NK-92 (cell line): ENCODE measurements around the gene GGACT.
"Not testable (repeated sequence)": the region's sequence is repeated elsewhere in the genome, so short reads cannot be mapped to it uniquely, and the experiment has no call there.

Experiments
- DNase-seq: peaks from one replicate; lab custom pipeline; 2025; ENCODE audit not compliant: unreplicated experiment; lab: John Stamatoyannopoulos, UW

GGACT gene

DNA sequence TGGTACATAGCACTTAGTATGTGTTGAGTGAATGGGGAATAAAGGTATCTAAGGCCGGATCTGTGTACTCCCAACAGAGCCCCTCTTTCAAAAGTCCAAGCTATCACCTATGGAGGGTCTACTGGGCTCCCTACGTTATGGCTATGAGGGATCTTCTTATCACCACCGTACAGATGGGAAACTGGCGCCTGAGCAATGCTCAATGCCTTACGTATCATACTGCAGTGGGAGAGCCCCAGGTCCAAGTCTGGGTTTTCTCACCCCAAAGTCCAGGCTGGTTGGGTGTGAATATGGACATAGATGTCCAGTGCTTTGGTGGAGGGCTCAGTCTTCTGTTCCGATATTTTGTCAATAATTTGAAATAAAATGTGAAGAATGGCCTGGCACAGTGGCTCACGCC lies 13.1 kb upstream of the GGACT start:
- no peak for DNase-seq

DNA sequence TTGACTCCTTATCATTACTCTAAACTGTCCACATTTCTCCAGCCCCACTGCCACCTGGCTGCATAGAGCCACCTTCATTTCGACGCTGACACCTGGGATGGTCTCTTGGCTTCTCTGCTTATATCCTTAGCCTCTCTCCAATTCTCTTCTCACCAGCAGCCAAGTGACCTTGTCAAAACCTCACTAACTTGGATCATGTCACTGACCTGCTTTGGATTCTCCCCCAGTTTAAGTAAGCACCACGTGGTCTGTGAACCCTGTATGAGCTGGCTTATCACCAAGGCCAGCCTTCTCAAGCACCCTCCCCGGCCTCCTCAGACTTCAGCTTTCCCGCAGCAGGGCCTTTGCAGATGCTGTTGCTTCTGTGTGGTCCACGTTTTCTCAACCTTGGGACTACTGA lies 12.3 kb upstream of the GGACT start:
- no peak for DNase-seq

DNA sequence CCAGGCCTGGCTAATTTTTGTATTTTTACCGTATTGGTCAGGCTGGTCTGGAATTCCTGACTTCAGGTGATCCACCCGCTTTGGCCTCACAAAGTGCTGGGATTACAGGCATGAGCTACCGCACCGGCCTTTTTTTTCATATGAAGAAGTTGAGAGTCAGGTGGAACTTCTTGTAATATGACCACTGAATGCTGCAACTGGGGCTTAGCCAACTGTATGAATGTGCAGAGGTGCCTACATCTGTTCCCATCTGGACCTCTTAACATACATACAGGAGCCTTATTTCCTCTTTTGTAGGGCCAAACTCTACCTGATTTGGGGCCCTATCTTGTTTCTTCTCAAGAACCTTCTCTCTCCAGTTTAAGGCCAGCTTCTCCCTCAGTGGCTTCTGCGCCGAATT lies 11.9 kb upstream of the GGACT start:
- no peak for DNase-seq

DNA sequence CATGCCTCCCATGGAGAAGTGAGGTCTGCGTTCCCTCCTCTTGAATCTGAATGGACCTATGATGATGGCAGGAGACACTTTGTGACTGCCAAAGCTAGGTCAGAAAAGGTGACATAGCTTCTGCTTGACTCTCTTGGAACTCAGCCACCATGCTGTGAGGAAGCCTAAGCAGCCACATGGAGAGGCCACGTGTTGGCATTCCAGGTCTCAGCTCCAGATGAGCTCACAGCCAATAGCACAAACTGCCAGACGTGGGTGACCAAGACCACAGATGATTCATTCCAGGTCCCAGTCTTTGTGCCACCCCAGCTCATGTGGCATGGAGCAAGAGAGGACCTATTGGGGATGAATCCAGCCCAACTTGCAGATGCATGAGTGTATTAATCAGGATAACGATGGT lies 8.7 kb upstream of the GGACT start:
- no peak for DNase-seq

DNA sequence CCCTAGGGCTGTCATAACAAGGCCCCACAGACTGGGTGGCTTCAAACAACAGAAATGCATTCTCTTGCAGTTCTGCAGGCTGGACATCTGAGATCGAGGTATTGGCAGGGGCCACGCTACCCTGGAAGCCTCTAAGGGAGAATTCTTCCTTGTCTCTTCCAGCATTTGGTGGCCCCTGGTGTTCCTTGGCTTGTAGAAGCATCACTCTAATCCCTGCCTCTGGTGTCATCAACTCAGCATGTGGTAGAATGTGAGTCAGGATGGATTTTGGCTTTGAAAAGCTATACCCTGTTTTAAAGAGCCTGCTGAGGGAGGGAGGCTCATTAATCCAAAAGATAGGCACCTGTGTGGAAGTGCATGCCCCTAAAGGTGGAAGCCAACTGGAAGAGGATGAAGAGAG lies 7.9 kb upstream of the GGACT start:
- DNase-seq, result no peak

DNA sequence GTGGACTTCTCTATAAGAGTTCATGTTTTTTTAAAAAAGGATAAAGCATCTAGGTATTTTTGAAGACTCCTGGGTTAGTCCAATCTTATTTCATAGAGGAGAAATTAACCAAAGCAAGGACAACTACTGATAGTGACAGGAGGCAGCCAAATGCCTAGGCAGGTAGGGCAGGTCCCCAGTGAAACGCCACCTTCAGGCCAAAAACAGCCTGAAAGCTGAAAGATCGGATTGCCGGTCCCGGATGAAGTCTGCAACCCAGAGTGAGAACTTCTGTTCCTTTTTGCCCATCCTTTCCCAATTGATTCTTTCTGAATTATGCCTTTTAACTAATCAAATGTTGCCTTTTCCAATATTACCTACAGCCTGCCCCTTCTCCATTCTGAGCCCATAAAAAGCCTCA lies 6.1 kb upstream of the GGACT start:
- no peak for DNase-seq

DNA sequence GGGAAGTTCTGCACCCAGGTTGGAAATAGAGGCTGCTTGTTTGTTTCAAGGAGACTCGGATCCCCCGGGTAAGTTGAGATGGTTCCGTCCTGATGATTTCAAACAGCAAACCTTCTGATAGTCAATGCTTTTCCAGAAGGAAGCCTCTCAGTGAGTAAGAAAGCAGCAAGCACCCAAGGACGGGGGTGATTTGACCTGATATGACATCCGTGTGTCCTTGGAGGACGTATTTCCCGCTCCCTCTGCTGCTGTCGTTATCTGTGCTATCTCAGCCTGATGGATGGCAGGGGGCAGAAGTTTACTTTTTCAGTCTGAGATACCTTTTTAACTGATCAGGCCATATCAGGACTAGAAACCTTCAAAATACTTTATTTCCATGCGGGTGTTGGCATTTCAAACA lies 5.7 kb upstream of the GGACT start:
- no peak for DNase-seq

DNA sequence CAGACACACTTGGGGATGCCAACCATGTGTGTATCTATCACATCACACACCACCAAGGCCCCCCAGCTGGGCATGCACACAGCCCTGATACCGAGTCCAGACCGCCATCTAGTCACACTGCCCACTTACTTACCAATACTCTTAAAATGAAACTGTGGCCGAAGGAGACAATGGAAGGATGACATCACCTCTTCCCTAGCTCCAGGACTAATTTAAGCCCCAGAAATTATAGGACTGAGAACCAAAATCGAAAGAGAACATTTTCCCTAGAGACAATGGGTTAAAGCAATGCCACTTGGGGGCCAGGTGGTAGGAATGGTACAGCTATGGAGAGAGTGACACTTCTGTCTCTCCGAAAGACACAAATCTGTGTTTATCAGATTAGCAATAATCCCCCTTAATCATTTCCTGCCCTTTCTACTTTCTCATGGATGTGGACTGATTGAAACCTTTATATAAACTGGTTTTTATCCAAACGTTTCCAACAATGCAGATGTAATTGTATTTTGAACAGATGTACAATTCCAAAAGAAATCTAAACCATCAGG lies 663 bp upstream of the GGACT start:
- DNase-seq, result no peak

DNA sequence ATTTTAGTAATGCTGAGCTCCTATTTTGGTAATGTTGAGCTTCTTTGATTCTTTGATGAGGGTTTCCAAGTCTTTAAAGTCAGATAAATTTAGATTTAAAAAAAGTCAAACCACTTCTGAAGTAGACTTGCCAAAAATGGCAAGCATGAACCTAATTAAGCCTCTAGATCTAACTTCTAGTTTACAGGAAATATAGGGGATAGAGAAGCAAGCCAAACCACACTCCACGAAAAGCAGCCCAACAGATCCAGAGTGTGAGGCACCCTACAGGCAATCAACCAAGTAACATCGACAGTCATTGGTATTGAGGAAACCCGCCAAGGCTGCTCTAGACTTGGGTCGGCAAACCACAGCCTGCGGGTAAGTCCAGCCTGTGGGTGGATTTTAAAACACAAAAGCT lies 3.7 kb downstream of the GGACT start:
- DNase-seq, result no peak

DNA sequence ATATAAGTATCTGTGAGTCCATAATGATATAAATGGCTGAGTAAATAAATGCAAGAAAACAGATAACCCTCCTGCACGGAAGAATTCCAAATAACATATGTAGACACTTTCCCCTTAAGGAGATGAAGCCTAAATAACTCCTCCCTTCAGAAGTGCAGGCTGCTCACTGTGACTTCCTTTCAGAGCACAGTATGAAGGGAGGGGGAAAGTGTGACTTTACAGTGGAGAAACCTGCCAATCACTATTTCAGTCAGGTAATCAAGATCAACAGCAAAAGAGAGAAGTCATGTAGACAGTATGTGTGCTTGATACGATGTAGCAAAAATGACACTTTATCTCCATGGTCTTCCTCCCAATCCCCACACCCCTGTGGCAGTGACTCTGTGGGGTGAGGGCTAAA lies 7.1 kb downstream of the GGACT start:
- no peak for DNase-seq

DNA sequence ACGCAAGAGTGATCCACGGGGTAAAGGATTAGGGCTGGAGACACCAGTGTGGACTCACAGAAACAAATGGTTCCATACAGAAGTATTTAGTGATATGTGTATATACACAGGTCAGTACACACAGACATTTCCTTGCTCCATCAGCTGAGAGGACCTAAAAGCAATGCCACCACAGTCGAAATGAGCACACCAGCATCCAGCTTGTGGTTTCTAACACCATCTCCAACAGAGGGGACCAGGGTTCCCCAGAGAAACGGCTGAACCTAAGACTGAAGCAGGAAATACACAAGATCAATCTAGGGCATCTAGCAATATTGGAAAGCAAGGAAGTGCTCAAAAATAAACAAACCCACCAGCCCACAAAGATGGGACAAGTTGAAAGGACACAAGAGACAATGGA lies 7.6 kb downstream of the GGACT start:
- no peak for DNase-seq

DNA sequence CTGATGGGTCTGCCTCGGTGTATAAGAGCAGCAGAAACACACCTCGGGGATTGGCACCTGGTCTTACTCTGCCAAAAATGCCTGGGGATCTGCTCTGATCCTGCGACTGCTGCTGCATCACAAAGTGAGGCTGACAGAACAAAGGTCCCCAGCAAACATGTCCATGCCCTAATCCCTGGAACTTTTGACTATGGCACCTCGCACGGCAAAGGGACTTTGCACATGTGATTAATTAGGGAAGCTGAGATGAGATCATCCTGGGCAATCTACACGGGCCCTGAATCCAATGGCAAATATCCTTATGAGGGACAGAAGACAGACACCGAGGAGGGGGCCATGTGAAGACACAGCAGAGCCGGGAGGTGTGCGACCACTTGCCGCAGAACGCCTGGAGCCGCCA lies 8.5 kb downstream of the GGACT start:
- no peak for DNase-seq

DNA sequence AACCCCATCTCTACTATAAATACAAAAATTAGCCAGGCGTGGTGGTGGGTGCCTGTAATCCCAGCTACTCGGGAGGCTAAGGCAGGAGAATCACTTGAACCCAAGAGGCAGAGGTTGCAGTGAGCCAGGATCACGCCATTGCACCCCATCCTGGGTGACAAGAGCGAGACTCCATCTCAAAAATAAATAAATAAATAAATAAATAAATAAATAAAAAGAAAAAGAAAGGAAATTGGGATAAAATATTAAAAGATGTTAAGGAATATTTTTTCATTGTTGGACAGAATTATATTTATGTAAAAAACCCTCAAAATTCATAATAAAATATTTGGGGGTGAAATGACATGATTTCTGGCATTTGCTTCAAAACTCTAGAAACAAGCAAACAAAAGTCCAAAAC lies 11.3 kb downstream of the GGACT start:
- not testable (repeated sequence) for DNase-seq

DNA sequence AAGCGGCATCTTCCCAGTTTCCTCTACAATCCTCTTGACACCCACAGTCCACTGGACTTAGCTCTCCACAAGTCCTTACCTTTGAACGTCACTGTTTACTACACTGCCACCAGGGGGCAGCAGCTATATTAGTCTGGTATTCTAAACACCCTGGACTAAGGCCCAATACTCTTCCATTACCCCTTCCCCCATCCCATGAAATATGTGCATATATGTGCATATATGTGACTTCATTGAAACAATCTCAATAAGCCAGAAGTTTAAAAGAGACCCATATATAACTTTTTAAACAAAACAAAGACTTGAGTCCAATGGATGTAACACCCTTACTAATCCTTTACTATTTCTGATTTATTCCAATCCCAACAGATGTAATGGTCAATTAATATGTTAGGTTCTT lies 15.5 kb downstream of the GGACT start:
- DNase-seq, result peak; percentile 4

DNA sequence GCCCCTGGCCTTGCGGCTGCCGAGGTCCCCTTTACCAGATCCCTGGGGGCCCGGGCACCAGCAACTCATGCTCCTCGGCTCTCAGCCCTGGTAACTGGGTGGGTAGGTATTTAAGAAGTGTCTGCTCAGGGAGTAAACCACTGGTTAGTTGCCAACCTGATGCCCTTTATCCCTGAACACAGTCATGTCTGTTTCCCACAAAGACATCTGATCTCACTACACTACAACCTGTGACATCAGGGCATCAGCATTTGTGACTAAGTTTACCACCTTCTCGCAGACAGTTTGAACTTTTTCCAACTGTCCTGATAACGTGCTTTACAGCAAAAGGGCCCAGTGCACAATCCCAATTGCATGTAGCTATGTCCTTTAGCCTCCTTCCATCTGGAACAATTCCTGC lies 22.0 kb downstream of the GGACT start:
- DNase-seq, result no peak

DNA sequence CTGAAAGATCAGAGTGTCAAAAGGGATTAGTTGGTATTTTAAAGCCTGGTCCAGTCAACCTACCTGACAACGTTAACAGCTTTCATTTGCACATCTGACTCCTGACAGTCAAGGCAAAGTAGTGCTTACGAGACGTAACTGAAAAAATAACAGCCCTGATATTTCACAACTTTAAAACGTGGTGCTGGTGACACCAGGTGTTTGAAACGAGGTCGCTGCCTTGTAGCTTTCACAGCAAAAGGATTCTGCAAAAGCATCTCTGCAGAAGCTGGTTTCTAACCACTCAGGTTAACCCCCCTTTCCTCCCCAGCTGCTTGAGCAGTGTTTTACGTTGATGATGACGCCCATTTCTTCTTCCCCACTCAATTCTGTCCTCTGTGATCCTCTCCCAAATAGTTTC lies 23.3 kb downstream of the GGACT start:
- no peak for DNase-seq

DNA sequence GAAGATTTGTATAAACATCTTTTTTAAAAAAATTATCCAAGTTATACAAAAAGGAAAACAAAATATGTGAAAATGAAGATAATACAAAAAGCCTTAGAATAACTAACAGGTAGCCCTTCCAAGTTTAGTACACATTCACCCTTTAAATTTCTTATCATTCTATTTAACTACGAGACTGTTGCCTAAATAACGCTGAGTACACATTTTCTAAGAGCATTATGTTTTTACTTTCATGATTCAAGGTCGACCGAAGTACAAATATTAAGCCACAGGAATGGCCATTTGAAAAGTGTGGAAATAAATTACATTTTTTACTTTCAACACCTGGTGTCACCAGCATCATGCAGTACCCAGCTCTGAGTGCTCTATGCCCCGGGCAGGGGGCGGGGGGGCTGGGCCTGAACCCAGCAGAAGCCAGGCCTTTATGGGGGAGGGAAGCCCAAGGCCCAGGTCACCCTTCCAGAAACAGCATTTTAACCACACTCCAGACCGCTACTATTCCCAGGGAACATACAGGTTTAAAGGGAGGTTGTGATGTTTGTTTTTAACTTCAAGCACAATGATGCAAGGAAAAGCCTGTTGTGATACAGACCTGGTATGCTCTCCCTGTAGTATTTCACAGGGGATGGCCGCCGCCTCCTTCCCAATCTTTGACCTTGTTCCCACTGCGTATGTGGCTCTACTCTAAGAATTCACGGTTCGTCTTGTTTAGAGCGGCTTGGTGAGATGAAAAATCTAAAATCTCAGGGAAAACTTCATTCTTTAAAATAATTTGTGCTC lies 24.0 kb downstream of the GGACT start:
- DNase-seq, result no peak

DNA sequence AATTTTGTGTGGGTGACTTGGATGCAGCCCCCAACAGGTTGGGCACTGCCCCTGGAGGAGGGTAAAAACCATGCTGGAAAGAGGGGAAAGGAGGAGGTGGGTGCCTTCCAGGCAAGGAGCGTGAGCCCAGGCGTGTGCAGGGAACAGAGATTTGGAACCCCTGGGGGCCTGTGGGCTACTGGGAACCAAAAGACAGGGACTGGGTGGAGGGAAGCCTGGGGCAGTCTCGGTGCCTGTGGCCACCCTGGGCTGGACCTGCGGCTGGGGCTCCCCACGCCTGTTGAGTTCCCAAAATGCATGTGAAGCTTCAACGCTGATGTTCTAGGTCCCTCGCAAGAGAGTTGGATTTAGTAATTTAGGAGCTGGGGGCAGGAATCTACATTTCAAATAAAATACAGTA lies 24.8 kb downstream of the GGACT start:
- DNase-seq, result no peak

DNA sequence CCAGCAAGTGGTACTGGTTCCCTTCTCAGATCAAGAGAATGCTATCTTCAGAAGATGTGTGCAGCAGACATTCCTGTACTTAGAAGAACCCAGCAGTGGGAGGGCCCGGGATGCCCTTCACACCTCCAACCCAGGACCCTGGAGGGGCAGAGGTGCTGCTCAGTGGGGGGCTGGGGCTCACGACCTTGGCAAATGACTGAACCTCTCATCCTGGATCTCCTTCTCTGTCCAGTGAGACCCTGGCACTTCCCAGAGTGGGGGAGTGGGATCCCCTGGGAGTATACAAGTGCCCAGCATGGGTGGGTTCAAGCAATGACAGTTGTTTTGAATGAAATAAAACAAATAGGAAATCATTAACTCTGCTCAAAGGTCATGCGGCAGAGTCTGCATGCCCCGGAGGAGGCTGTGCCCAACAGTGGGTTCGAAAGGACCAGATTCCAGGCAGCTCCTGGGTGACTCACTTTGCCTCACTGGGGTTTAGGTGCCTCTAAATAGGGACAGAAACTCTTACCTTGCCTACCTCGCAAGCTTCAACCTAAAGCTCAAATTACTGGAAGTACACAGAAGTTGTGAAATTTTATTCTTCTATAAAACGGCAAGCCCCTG lies 26.9 kb downstream of the GGACT start:
- no peak for DNase-seq

DNA sequence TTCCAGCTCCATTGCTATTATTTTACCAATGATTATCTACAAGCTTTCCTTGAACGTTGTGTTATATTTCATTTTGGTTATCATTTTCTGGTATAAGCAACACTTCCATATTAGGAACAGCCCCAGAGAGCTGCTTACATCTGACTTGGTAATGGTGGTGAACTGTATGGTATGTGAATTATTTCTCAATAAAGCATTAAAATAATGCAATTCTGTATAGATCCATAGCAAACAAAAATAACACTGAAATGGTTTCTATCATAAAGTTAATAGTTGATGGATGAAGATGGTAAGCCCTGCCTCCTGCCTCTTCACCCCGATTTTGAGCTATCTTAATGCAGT lies 27.5 kb downstream of the GGACT start:
- DNase-seq, result no peak

DNA sequence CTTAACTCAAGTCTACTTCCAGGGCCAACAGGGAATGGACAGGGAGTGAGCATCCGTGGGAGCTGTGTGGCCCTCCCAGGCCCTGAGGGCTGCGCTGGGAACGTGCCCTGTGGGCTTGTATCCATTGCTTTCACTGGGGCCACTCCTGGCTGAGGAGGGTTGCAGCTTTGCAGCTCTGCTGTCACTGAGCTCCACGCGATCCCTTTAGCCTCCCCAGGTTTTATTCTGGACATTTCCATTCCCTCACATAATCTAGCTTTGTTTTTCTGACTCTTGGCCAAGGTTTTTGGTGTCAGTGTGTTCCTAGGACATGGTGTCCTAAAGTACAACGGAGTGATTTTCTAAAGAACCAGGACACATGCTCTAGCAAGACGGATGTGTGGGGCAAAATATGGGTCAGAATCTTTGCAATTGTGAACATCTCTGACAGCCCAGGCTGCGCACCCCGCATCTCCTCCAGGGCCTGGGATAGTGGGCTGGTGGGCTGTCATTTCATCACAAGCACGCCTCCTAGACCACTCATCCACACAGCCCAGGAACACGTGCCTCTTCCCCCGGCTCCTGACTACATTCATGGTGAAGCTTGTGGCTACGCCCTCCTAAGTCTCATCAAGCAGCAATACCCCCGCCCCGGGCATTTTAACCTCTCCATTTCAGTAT lies 28.0 kb downstream of the GGACT start:
- DNase-seq, result no peak

DNA sequence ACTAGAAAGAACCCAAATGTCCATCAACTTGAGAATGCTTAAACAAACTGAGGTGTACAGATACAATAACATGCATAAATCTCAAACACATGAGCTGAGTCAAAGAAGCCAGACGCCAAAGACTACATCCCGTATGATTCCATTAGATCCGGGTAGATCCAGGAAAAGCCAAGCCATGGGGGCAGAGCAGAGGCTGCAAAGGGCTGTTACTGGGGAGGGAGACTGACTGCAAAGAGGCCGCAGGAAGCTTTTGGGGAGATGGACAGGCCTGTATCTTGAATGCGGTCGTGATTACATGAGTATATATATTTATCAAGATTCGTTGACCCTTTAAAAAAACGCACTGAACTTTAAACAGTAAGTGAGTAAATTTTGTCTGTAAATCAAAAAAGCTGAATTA lies 28.7 kb downstream of the GGACT start:
- DNase-seq, result no peak
